OCI-LY7 (cell line): ENCODE data around the gene RTN4RL2. TPM values are rescaled to one million over a fixed set of nuclear protein-coding genes. Genes with fewer than 3 reads are reported as not detected.

Source experiments
- small RNA-seq: library from RNA; depleted of rRNA; stranded (forward); fragments of <200 nt; gene quantifications from one replicate; pipeline ENCODE3, GENCODE V24; 2014
- total RNA-seq, 2 experiments: library from RNA; depleted of rRNA in 1 of 2; stranded (reverse); fragments of >200 nt in 1 of 2; shearing (Covaris generic) in 1 of 2; gene quantifications; 2 replicates each; pipeline ENCODE4 v1.2.3, GENCODE V29; 2014 to 2022

RTN4RL2 gene
- total RNA-seq, 2 experiments from 2014 or later: 0.25 to 4.2 TPM

Small RNA genes within 50 kb of the gene (small RNA-seq; reads per million reads assigned to genes)
- gene RNA5SP341: not detected

Other genes starting within 250 kb of the RTN4RL2 start
- not detected in 2 replicates for gene APLNR, start 223.3 kb upstream of the RTN4RL2 start, total RNA-seq (2014; rRNA removed; shearing (Covaris generic))
- gene APLNR, start 223.3 kb upstream of the RTN4RL2 start, total RNA-seq (2022): not detected in 2 replicates
- gene TNKS1BP1, start 135.6 kb upstream of the RTN4RL2 start, total RNA-seq (2014; rRNA removed; shearing (Covaris generic)): 5.3 and 6.4 TPM in 2 replicates
- 16.4 and 19.7 TPM in 2 replicates for gene TNKS1BP1, start 135.6 kb upstream of the RTN4RL2 start, total RNA-seq (2022)
- gene SSRP1, start 124.6 kb upstream of the RTN4RL2 start, total RNA-seq (2014; rRNA removed; shearing (Covaris generic)): 146 and 185 TPM in 2 replicates
- gene SSRP1, start 124.6 kb upstream of the RTN4RL2 start, total RNA-seq (2022): 216 and 221 TPM in 2 replicates
- not detected in 2 replicates for gene P2RX3, start 122.2 kb upstream of the RTN4RL2 start, total RNA-seq (2014; rRNA removed; shearing (Covaris generic))
- not detected in 2 replicates for gene P2RX3, start 122.2 kb upstream of the RTN4RL2 start, total RNA-seq (2022)
- gene PRG3, start 79.4 kb upstream of the RTN4RL2 start, total RNA-seq (2014; rRNA removed; shearing (Covaris generic)): not detected in 2 replicates
- not detected in 2 replicates for gene PRG3, start 79.4 kb upstream of the RTN4RL2 start, total RNA-seq (2022)
- 0.28 TPM in 1 of 2 replicates, not detected in the other for gene PRG2, start 69.9 kb upstream of the RTN4RL2 start, total RNA-seq (2014; rRNA removed; shearing (Covaris generic))
- 1.1 and 1.2 TPM in 2 replicates for gene PRG2, start 69.9 kb upstream of the RTN4RL2 start, total RNA-seq (2022)
- 38.4 and 41.3 TPM in 2 replicates for gene SLC43A3, start 33.4 kb upstream of the RTN4RL2 start, total RNA-seq (2014; rRNA removed; shearing (Covaris generic))
- gene SLC43A3, start 33.4 kb upstream of the RTN4RL2 start, total RNA-seq (2022): 55.5 and 62.1 TPM in 2 replicates
- gene SLC43A1, start 55.2 kb downstream of the RTN4RL2 start, total RNA-seq (2014; rRNA removed; shearing (Covaris generic)): 47.1 and 61.1 TPM in 2 replicates
- gene SLC43A1, start 55.2 kb downstream of the RTN4RL2 start, total RNA-seq (2022): 78.6 and 87.0 TPM in 2 replicates
- gene TIMM10, start 70.2 kb downstream of the RTN4RL2 start, total RNA-seq (2014; rRNA removed; shearing (Covaris generic)): 163 and 195 TPM in 2 replicates
- 204 and 258 TPM in 2 replicates for gene TIMM10, start 70.2 kb downstream of the RTN4RL2 start, total RNA-seq (2022)
- not detected in 2 replicates for gene SMTNL1, start 77.1 kb downstream of the RTN4RL2 start, total RNA-seq (2014; rRNA removed; shearing (Covaris generic))
- not detected in 2 replicates for gene SMTNL1, start 77.1 kb downstream of the RTN4RL2 start, total RNA-seq (2022)
- 64.7 and 68.9 TPM in 2 replicates for gene UBE2L6, start 107.1 kb downstream of the RTN4RL2 start, total RNA-seq (2014; rRNA removed; shearing (Covaris generic))
- gene UBE2L6, start 107.1 kb downstream of the RTN4RL2 start, total RNA-seq (2022): 51.7 and 56.1 TPM in 2 replicates
- gene SERPING1, start 137.2 kb downstream of the RTN4RL2 start, total RNA-seq (2014; rRNA removed; shearing (Covaris generic)): not detected in 2 replicates
- not detected in 2 replicates for gene SERPING1, start 137.2 kb downstream of the RTN4RL2 start, total RNA-seq (2022)
- gene YPEL4, start 189.4 kb downstream of the RTN4RL2 start, total RNA-seq (2014; rRNA removed; shearing (Covaris generic)): 0.54 and 0.85 TPM in 2 replicates
- gene YPEL4, start 189.4 kb downstream of the RTN4RL2 start, total RNA-seq (2022): 0.52 and 0.55 TPM in 2 replicates
- 18.3 and 18.5 TPM in 2 replicates for gene CLP1, start 197.2 kb downstream of the RTN4RL2 start, total RNA-seq (2014; rRNA removed; shearing (Covaris generic))
- 18.1 and 20.8 TPM in 2 replicates for gene CLP1, start 197.2 kb downstream of the RTN4RL2 start, total RNA-seq (2022)
- 23.4 and 27.5 TPM in 2 replicates for gene ZDHHC5, start 207.6 kb downstream of the RTN4RL2 start, total RNA-seq (2014; rRNA removed; shearing (Covaris generic))
- 46.1 and 57.4 TPM in 2 replicates for gene ZDHHC5, start 207.6 kb downstream of the RTN4RL2 start, total RNA-seq (2022)